ENCODE data around the gene CLEC4M. TPM values are rescaled to one million over a fixed set of nuclear protein-coding genes. Genes with fewer than 3 reads are reported as not detected.
"Not testable (repeated sequence)": the region's sequence is repeated elsewhere in the genome, so short reads cannot be mapped to it uniquely, and the experiment has no call there.

CLEC4M gene
- total RNA-seq, 4 donors from 2014 or later, result not detected

DNA sequence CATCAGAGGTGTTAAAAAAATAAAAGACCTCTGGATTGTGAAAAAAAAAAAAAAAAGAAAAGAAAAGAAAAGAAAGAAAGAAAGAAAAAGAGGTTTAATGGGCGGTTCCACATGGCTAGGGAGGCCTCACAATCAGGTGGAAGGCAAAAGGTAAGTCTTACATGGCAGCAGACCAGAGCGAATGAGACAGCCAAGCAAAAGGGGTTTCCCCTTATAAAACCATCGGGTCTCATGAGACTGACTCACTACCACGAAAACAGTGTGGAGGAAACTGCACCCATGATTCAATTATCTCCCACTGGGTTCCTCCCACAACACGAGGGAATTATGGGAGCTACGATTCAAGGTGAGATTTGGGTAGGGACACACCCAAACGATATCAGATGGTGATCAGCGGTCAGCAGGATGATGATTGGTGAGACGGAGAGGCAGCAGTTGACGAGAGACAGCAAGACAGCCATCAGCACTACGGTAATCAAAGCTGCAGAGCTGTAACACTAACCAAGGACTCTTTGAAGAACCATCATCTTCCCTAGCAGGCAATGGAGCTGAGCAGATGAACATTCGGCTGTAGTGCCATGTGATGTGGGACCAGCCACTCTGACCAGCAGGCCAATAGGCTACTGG lies 11.8 kb upstream of the CLEC4M start:
- in situ Hi-C loops (cut with MboI; ENCODE audit: low sequenced_read_pairs in 4 of 4), result no loop called here
- Histone ChIP-seq H3K27ac (no peak overlapping the region), H3K4me1 (no peaks in the 10 kb centered on the region), H3K9me3 (no peaks in the 10 kb centered on the region), H3K27me3 (peaks cover 0 to 4% (median 4%) of the 10 kb centered on the region in 3 donors), H3K36me3 (no peaks in the 10 kb centered on the region), H3K4me3 (no peak overlapping the region)
- TF ChIP-seq CTCF (IDR thresholded peaks at IDR 0.05 in 4 of 5, conservative IDR thresholded peaks at IDR 0.05 in 1 of 5) (no peak), POLR2A (IDR thresholded peaks at IDR 0.05) (no peak)
- DNase-seq (no peak), ATAC-seq (no peak)
- intact Hi-C loops (cut with DNase I; ENCODE audit: low total_unique reads), result no loop called here

DNA sequence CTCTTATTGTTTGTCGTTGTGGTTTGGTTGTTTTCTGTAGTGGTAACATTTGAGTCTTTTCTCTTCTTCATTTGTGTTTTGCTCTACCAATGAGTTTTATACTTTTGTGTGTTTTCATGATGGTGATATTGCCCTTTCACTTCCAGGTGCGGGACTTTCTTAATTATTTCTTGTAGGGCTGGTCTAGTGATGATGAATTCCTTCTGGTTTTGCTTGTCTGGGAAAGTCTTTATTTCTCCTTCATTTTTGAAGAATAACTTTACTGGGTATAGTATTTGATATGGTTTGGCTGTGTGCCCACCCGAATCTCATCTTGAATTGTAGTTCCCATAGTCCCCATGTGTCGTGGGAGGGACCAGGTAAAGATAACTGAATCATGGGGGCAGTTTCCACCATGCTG lies 6.8 kb upstream of the CLEC4M start:
- in situ Hi-C loops (cut with MboI; ENCODE audit: low sequenced_read_pairs in 4 of 4), result no loop called here
- DNase-seq (no peak), ATAC-seq (no peak)
- peaks cover 0 to 9% (median 0%) of the 10 kb centered on the region in 3 donors for H3K9me3 ChIP-seq
- intact Hi-C loops (cut with DNase I; ENCODE audit: low total_unique reads), result no loop called here
- H3K4me3 ChIP-seq, result no peak overlapping the region
- no peak for TF ChIP-seq CTCF (IDR thresholded peaks at IDR 0.05 in 4 of 5, conservative IDR thresholded peaks at IDR 0.05 in 1 of 5)
- TF ChIP-seq POLR2A (IDR thresholded peaks at IDR 0.05), result no peak
- no peaks in the 10 kb centered on the region for H3K27me3 ChIP-seq
- no peaks in the 10 kb centered on the region for H3K36me3 ChIP-seq
- no peak overlapping the region for H3K27ac ChIP-seq
- H3K4me1 ChIP-seq, result no peaks in the 10 kb centered on the region

DNA sequence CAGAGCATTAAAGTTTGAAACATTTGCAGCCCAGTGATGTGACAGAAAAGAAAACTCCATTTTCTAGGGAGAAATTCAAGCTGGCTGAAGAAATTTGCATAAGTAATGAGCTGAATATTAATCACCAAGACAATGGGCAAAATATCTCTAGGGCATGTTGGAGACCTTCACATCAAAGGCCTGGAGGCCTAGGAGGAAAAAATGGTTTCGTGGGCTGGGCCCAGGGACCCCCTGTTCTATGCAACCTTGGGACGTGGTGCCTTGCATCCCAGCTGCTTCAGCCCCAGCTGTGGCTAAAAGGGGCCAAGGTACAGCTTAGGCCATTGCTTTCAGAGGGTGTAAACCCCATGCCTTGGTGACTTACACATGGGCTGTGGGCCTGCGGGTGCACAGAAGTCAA lies 5.7 kb upstream of the CLEC4M start:
- DNase-seq (no peak), ATAC-seq (no peak)
- Histone ChIP-seq H3K4me3 (no peak overlapping the region), H3K36me3 (no peaks in the 10 kb centered on the region), H3K9me3 (peaks cover 0 to 9% (median 0%) of the 10 kb centered on the region in 3 donors), H3K4me1 (no peaks in the 10 kb centered on the region), H3K27me3 (no peaks in the 10 kb centered on the region), H3K27ac (no peak overlapping the region)
- TF ChIP-seq POLR2A (IDR thresholded peaks at IDR 0.05) (no peak), CTCF (IDR thresholded peaks at IDR 0.05 in 4 of 5, conservative IDR thresholded peaks at IDR 0.05 in 1 of 5) (no peak)
- intact Hi-C loops (cut with DNase I; ENCODE audit: low total_unique reads) (no loop called here), in situ Hi-C loops (cut with MboI; ENCODE audit: low sequenced_read_pairs in 4 of 4) (no loop called here)

DNA sequence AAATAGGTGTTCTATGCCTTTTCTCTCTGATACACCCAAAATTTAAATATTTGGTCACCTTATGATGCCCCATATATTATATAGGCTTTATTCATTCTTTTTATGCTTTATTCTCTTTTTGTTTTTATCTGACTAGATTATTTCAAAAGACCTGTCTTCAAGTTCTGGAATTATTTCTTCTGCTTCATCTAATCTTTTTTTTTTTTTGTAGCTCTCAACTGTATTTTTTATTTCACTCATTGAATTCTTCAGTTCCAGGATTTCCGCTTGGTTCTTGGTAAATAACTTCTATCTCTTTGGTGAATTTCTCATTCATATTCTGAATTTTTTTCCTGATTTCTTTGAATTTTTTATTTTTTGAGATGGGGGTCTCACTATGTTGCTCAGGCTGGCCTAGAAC lies 3.9 kb upstream of the CLEC4M start:
- intact Hi-C loops (cut with DNase I; ENCODE audit: low total_unique reads) (no loop called here), in situ Hi-C loops (cut with MboI; ENCODE audit: low sequenced_read_pairs in 4 of 4) (no loop called here)
- ATAC-seq, result no peak
- H3K4me3 ChIP-seq, result no peak overlapping the region
- H3K4me1 ChIP-seq, result no peaks in the 10 kb centered on the region
- H3K36me3 ChIP-seq, result no peaks in the 10 kb centered on the region
- no peak for DNase-seq
- H3K27me3 ChIP-seq, result no peaks in the 10 kb centered on the region
- TF ChIP-seq POLR2A (IDR thresholded peaks at IDR 0.05) (no peak), CTCF (IDR thresholded peaks at IDR 0.05 in 4 of 5, conservative IDR thresholded peaks at IDR 0.05 in 1 of 5) (no peak)
- H3K27ac ChIP-seq, result no peak overlapping the region
- peaks cover 0 to 9% (median 0%) of the 10 kb centered on the region in 3 donors for H3K9me3 ChIP-seq

- ATAC-seq, result no peak
- TF ChIP-seq CTCF (IDR thresholded peaks at IDR 0.05 in 4 of 5, conservative IDR thresholded peaks at IDR 0.05 in 1 of 5) (no peak), POLR2A (IDR thresholded peaks at IDR 0.05) (no peak)
- in situ Hi-C loops (cut with MboI; ENCODE audit: low sequenced_read_pairs in 4 of 4), result no loop called here
- Histone ChIP-seq H3K27me3 (no peaks in the 10 kb centered on the region), H3K4me1 (no peaks in the 10 kb centered on the region), H3K9me3 (no peaks in the 10 kb centered on the region), H3K27ac (no peak overlapping the region), H3K36me3 (no peaks in the 10 kb centered on the region), H3K4me3 (no peak overlapping the region)
- no peak for DNase-seq
- intact Hi-C loops (cut with DNase I; ENCODE audit: low total_unique reads), result no loop called here
Observed at GRCh38 chr19:7763696-7764095, 653 bp downstream of the CLEC4M start.

DNA sequence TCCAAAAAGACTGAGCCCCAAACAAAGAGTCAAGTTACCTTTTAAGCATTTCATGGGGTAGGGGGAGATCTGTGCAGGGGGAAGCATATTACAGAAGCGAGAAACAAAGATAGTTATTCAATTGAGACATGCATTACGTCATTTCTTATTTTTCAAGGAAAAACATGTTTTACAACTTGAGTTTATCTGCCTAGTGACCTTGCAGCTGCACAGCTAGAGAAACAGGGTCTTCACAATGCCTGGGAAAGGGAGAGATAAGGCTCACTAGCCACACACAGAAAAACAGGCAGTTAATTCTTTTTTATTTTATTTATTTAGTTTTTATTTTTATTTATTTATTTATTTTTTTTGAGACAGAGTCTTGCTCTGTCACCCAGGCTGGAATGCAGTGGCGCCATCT lies 1.1 kb downstream of the CLEC4M start:
- ATAC-seq; intact Hi-C loops (cut with DNase I; ENCODE audit: low total_unique reads); H3K9me3 ChIP-seq; H3K4me1 ChIP-seq; in situ Hi-C loops (cut with MboI; ENCODE audit: low sequenced_read_pairs in 4 of 4); H3K27ac ChIP-seq; H3K4me3 ChIP-seq; H3K36me3 ChIP-seq; H3K27me3 ChIP-seq; DNase-seq: not testable (repeated sequence)

GRCh38 chr19:7765043-7765442 lies 2.0 kb downstream of the CLEC4M start:
- H3K4me3 ChIP-seq; H3K4me1 ChIP-seq; H3K27ac ChIP-seq; ATAC-seq; in situ Hi-C loops (cut with MboI; ENCODE audit: low sequenced_read_pairs in 4 of 4); H3K9me3 ChIP-seq; H3K36me3 ChIP-seq; intact Hi-C loops (cut with DNase I; ENCODE audit: low total_unique reads); H3K27me3 ChIP-seq; DNase-seq: not testable (repeated sequence)

Measured in gastrocnemius medialis (tissue), 4 donors.